Measurements from ENCODE around the gene ACLY.
A peak's percentile ranks its signal among the peaks of the same experiment; 100 is the strongest.
"Not testable (repeated sequence)": the region's sequence is repeated elsewhere in the genome, so short reads cannot be mapped to it uniquely, and the experiment has no call there.

The ACLY gene

GRCh38 chr17:41835214-41835799, 83.4 kb downstream of the ACLY start:
- no peak for TF ChIP-seq CTCF (IDR thresholded peaks at IDR 0.05; ENCODE audit: low read depth, low read length)
- no peak for DNase-seq (ENCODE audit: extremely low read depth, low read depth)

GRCh38 chr17:41829961-41830360, 88.8 kb downstream of the ACLY start:
- DNase-seq (ENCODE audit: extremely low read depth, low read depth): not testable (repeated sequence)

GRCh38 chr17:41825175-41825845, 93.4 kb downstream of the ACLY start:
- DNase-seq (ENCODE audit: extremely low read depth, low read depth): no peak
- no peak for TF ChIP-seq CTCF (IDR thresholded peaks at IDR 0.05; ENCODE audit: low read depth, low read length)

- TF ChIP-seq CTCF (IDR thresholded peaks at IDR 0.05; ENCODE audit: low read depth, low read length): no peak
- DNase-seq (ENCODE audit: extremely low read depth, low read depth): peak; percentile 44
These were observed 94.7 kb downstream of the ACLY start for GRCh38 chr17:41824086-41824485.

- no peak for TF ChIP-seq CTCF (IDR thresholded peaks at IDR 0.05; ENCODE audit: low read depth, low read length)
- no peak for DNase-seq (ENCODE audit: extremely low read depth, low read depth)
These were observed 95.2 kb downstream of the ACLY start for GRCh38 chr17:41823580-41823979.

GRCh38 chr17:41823141-41823524, 95.6 kb downstream of the ACLY start:
- no peak for TF ChIP-seq CTCF (IDR thresholded peaks at IDR 0.05; ENCODE audit: low read depth, low read length)
- DNase-seq (ENCODE audit: extremely low read depth, low read depth): no peak

GRCh38 chr17:41822216-41823140, 96.3 kb downstream of the ACLY start:
- DNase-seq (ENCODE audit: extremely low read depth, low read depth): no peak
- no peak for TF ChIP-seq CTCF (IDR thresholded peaks at IDR 0.05; ENCODE audit: low read depth, low read length)

Data from AG09319 (cell line).